Esophagus muscularis mucosa (tissue), 4 donors: Measurements from ENCODE around the gene PROB1.

Experiments used
- EP300 ChIP-seq: sonication (generic); formaldehyde crosslinking; IDR thresholded peaks from one replicate; pipeline ENCODE4 v1.6.1; 2017; ENCODE audit warnings: antibody characterized with exemption
- POLR2A ChIP-seq: fragments of 450-650 bp; IDR thresholded peaks from one replicate; pipeline ENCODE4 v1.6.1; 2017; ENCODE audit warnings: antibody characterized with exemption, moderate library complexity, mild to moderate bottlenecking, low read depth
- POLR2AphosphoS5 ChIP-seq, 2 donors: sonication (generic); formaldehyde crosslinking; IDR thresholded peaks; one replicate each; pipeline ENCODE4 v1.6.1; 2017; ENCODE audit warnings: antibody characterized with exemption in 2 of 2
- TF ChIP-seq, protein P1 (sequence below), 3 experiments: fragments of 200-600 bp in 2 of 3; fragments of 450-650 bp in 1 of 3; sonication (generic) in 2 of 3; IDR thresholded peaks; one replicate each; pipeline ENCODE4 v1.5.1; 2017 to 2019; ENCODE audit warnings: antibody characterized with exemption in 3 of 3, mild to moderate bottlenecking in 2 of 3, moderate library complexity in 1 of 3

DNA sequence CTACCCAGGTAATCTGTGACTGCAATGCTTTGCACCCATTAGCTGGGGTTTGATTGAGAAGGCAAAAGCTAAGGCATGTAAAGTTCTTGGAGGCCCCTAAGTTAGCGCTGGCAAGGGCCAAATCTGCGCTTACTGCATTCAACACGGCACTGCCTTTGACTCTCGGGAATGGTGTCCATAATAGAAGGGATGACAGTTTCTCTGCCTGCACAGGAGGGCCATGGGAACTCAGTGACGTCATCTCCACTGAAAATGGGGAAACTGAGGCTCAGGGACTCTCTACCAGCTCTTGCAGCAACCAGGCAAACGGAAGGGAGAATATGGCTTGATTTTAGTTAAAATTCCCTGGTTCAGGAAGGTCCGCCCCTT, 8.5 kb upstream of the PROB1 start:
- TF ChIP-seq, protein P1, sequence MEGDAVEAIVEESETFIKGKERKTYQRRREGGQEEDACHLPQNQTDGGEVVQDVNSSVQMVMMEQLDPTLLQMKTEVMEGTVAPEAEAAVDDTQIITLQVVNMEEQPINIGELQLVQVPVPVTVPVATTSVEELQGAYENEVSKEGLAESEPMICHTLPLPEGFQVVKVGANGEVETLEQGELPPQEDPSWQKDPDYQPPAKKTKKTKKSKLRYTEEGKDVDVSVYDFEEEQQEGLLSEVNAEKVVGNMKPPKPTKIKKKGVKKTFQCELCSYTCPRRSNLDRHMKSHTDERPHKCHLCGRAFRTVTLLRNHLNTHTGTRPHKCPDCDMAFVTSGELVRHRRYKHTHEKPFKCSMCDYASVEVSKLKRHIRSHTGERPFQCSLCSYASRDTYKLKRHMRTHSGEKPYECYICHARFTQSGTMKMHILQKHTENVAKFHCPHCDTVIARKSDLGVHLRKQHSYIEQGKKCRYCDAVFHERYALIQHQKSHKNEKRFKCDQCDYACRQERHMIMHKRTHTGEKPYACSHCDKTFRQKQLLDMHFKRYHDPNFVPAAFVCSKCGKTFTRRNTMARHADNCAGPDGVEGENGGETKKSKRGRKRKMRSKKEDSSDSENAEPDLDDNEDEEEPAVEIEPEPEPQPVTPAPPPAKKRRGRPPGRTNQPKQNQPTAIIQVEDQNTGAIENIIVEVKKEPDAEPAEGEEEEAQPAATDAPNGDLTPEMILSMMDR (IDR thresholded peaks at IDR 0.05): no peak
- no peak for TF ChIP-seq EP300
- TF ChIP-seq POLR2A: no peak
- TF ChIP-seq POLR2AphosphoS5 (IDR thresholded peaks at IDR 0.05): no peak
